HG03280 (cell line): ENCODE measurements around the gene LHFPL3.

Experiments used
- ATAC-seq: cut with Tn5 transposase; IDR thresholded peaks from one replicate; pipeline ENCODE4 v1.9.1; 2021; ENCODE audit warnings: mild to moderate bottlenecking, moderate library complexity; ENCODE audit not compliant: unreplicated experiment

The LHFPL3 gene

DNA sequence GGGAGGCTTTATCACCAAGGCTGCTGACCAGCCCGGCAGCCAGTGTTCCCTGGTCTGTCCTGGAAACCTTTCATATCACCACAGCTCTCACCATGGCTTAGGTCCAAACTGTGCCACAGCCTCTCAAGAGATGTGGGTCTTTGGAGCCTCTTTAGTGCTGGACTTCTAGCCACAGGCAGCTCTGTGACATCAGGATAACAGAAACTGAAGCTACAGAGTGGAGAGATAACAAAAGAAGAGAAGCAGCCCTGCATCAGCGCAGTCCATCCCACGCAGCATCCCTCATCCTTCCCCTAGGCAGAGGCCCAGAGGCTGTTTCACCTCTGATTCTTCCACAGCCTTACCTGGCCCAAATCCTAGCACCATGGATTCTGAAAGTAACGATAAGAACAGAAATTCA lies 497.7 kb downstream of the LHFPL3 start:
- no peak for ATAC-seq

GRCh38 chr7:104836976-104837375 lies 508.6 kb downstream of the LHFPL3 start:
- no peak for ATAC-seq

DNA sequence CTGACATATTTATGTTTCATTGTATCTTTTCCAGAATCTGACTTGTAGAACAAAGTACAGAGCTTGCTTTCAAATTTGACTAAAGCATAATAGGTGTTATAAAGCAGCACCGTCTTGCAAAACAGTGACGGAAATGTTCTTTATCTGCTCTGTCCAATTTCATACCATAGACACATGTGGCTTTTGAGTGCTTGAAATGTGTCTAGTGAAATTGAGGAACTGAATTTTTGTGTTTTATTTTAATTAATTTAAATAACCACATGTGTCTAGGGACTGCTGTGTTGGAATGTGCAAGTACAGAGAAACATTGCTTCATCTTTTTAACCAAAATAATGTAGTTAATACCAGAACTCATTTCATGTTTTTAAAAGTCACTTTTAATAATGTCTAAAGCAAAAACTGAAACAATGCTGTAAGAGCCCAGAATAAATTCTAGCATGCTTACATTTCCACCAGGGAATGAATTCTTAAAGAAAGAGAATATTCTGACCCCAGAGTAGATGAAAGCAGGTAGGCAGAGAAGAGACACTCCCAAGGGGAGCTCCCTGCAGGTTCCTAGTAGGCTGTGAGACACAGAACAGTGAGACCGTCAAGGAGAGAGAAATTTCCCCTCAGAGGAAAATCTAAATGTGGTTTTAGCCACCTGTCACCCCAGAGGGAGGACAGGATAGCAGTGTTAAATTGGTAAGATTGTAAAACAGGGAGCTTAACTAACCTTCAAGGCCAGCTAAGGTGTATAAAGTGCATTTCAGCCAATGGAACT lies 510.3 kb downstream of the LHFPL3 start:
- no peak for ATAC-seq

DNA sequence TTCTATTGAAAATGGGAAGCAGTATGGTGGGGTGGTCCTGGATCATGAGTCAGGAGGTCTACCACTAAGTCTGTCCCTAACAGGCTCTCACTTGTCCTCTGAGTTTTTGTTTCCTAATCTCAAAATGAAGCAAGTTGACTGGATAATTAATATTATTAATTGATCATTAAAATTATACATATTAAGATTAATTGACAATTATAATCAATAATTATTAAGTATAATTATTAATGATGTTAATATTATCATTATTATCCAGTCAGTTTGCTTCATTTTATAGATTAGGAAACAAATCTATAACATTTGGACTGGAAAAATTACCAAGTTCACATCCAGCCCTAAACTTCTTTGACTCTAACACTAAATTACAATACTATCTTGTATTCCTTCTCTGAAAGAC lies 511.4 kb downstream of the LHFPL3 start:
- no peak for ATAC-seq

DNA sequence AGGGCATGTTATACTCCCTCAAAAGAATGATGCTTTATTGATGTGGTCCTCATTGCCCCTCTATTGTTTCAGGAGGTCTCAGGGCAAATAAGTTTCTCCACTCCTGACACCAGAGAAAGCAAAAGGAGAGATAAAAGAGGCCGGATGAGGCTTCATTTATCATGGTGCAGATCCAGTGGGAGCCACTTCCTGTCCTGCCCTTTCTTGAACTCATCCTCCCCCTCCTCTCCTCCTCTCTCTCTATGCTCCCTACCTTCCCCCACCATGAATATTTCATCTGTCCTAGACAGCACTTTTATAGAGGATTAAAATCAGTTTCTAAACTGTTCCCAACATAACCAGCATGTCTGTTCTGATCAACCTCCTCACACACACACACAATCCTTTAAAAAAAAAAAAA lies 513.4 kb downstream of the LHFPL3 start:
- ATAC-seq = no peak

- no peak for ATAC-seq
Measured at GRCh38 chr7:104843198-104843597, 514.8 kb downstream of the LHFPL3 start.

GRCh38 chr7:104845557-104845956 lies 517.2 kb downstream of the LHFPL3 start:
- ATAC-seq = no peak

GRCh38 chr7:104846731-104847130 lies 518.3 kb downstream of the LHFPL3 start:
- ATAC-seq = no peak

DNA sequence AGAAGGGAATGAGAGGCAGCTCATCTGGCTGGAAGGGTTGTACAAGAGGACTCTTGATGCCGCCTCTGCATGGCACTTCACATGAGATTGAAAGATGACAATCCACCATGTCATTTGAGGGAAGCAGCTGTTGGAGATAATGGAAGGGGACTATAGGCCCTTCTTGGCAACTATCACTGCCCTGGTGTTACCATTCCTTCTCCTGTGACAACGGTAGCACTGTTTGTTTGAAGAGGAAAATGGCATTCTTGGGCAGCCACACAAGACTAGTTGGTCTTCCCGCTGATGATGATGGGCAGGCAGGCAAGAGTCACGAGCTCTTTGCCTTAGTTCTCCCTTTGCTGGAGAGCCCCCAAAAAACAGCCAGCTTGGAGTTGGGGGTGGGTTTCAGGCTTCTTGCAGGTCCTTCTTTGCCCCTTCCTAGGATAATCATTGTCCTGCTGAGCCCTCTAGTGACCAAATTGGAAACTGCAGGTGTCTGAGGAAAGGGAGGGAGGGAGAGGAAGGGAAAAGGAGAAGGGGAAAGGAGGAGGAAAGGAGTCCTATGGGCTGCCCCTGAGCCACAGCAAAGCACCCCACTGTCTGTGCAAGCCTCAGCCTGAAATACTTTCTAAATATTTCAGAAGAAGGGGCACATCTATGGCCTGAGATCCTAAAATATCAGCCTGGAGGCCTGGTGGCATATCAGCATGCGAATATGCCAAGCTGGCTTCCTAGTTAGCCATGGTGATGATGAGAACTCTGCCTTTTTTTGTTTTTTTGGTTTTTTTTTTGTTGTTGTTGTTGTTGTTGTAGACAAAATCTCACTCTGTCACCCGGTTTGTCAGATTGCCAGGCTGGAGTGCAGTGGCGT lies 520.0 kb downstream of the LHFPL3 start:
- ATAC-seq = no peak

DNA sequence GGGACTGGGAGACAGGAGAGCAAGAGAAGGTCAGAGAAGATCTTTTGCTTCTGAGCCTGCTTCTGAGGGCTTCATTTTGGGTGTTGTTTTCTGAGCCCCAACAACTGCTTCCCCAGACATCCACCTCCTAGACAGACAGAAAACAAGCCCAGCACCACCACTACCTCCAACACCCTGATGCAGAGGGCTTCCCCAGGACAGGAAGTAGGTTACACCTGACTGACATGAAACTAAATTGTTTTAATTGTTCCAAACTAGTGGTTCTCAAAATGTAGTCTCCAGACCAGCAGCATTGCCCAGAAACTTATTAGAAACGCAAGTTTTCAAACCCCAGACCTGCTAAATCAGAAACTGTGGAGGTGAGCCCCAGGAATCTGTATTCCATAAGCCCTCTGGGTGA lies 522.0 kb downstream of the LHFPL3 start:
- no peak for ATAC-seq

DNA sequence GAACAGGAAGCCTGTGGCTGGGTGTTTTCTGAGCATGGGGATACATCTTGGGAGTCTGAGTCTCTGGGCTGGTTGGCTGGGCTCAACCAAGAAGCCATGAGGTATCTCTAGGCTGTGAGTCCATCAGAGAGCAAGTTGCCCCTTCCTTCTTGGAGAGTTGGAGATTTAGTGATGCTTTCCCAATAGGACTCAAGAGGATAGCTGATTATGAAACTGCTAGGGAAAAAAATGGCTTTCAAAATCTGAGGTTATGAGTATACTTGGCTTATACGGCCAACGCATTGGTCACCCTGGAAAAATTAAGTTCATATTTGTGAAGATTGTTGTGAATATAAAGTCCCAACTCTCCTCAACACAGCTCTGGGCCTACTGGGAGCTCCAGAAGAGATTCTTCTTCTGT lies 522.9 kb downstream of the LHFPL3 start:
- ATAC-seq = no peak

DNA sequence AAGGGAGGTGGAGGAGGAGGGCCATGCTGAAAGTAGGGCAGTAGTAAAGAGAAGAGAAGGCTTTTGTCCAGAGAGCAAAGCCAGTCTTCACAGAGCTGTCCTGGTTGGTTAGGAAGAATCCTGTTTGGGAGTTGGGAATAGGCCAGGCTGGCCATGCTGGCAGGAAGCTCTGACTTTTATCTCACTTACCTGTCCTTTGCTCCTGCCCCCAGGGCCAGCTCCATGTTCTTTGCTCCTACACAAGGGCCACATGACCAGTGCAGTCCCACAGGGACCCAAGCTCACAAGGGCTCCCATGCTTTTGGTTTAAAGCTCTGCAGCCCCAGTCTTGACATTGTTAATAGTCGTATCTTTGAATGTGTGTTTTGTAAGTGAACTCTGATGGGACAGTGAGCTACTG lies 524.0 kb downstream of the LHFPL3 start:
- ATAC-seq = no peak

DNA sequence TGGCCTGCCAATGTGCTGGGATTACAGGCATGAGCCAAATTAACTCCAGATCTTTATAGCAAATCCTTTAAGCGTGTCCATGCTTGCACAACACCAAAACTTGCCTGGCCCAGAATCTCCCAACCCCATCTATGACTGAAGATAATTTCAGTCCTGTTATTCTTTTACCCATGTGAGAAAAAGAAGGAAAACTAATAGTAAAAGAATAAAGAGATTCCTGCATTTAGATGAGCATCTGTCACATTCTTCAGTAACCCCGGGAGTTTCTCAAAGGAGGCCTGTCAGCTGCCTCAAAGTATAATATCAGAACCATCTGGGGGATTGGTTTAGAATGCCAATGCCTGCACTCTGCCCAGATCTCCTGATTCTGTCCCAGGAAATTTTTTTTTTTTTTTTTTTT lies 527.5 kb downstream of the LHFPL3 start:
- no peak for ATAC-seq

DNA sequence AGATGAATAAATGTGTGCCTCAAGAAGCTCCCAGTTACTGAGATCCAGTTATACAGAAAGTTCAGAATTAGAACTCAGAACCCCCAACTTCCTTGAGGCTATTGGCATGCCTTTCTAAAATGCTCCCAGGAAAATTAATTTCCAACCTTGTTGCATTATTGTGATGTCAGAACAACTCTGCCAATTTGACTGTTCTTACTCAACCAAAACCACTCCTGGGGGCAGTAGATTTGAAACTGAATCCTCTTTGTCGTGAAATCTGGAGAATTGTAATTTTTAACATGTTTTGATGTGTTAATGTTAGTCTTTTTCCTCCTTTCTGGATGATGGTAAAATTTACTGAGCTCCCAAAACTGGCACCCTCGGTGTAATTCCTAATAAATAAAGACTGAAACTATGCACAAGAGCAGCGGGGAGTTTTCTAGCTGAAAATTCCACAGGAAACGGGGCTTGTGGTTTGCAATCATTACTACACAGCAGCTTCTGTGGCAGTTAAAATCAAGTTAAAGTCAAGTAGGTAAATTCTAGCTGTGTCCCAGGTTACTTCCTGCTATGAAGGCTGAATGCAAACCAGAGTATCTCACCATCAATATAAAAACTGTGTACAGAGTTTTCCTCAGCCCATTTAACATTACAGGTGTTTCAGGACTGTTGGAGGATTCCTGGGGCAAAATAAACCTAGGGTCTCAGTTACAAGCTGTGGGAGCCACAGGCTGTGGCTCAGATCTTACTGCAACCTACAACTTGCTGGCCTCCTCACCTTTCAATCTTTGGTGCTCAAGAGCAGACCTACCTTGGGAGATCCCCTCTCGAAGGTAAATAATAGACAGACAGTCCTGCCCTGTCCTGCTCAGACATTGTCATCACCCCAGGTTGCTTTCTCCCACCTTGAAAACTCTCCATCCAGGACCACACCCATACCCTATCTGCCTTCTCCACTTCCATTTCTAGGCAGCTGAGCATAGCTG lies 529.3 kb downstream of the LHFPL3 start:
- ATAC-seq = no peak

- no peak for ATAC-seq
Measured at GRCh38 chr7:104859754-104860426, 531.5 kb downstream of the LHFPL3 start.

GRCh38 chr7:104861729-104862390 lies 533.5 kb downstream of the LHFPL3 start:
- no peak for ATAC-seq

GRCh38 chr7:104862719-104863118 lies 534.3 kb downstream of the LHFPL3 start:
- no peak for ATAC-seq

DNA sequence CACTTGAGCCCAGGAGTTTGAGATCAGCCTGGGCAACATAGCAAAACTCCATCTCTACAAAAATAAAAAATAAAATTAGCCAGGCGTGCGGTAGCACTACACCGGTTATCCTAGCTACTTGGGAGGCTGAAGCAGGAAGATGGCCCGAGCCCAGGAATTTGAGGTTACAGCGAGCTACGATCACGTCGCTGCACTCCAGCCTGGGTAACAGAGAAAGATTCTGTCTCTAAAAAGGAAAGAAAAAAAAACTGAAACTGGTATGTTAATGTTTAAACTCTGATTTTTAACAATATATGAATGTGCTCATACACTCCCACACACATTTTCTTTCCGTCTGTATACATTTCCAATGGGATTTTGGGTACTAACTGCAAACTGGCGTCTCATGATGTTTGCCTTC lies 545.0 kb downstream of the LHFPL3 start:
- ATAC-seq = no peak

- ATAC-seq = peak; percentile 85
Measured at GRCh38 chr7:104878577-104878976, 550.2 kb downstream of the LHFPL3 start.

DNA sequence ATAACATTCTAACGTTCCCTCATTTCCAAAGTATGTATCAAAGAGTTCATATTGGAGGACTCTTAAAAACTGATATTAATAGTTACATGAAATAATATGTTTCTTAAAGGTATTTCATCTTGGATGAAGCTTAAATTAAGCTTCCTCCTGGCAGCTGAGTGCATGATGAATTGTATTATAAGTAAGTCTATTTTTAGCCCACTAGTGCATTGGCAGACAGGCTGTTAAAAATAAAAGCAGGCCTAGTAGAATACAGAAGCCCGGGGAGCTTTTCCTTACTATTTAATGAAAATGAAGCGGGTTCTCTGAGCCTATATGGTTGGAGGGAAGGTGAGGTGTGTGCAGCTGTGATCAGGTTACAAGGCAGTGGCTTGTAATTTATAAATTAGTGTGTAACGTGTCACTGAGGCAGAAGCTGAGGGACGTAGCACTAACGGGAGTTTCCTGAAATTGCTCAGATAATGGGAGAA lies 554.9 kb downstream of the LHFPL3 start:
- ATAC-seq = no peak
